Astrocyte (in vitro differentiated cells and primary cell): ENCODE measurements around the gene ZNF292. TPM values are rescaled to one million over a fixed set of nuclear protein-coding genes. Genes with fewer than 3 reads are reported as not detected.

Experiments
- DNase-seq: peaks from one replicate; pipeline ENCODE4 v3.0.0-alpha.2; 2010; ENCODE audit warnings: low read depth
- FAIRE-seq: peaks from 2 replicates; lab custom pipeline; 2011; peaks lifted over from hg19 to GRCh38; lab: Jason Lieb, UNC
- H2AFZ ChIP-seq: 2 replicates; pipeline ENCODE4 v1.6.0; 2012; ENCODE audit warnings: low read depth, low read length, inconsistent platforms
- H3K27ac ChIP-seq: 2 replicates; pipeline ENCODE4 v1.5.1; 2011; ENCODE audit warnings: low read depth, low read length, inconsistent platforms
- H3K27me3 ChIP-seq: 2 replicates; pipeline ENCODE4 v1.6.0; 2011; ENCODE audit warnings: low read length, inconsistent platforms; ENCODE audit not compliant: insufficient read depth
- H3K36me3 ChIP-seq: 2 replicates; pipeline ENCODE4 v1.5.1; 2011; ENCODE audit warnings: low read length, inconsistent platforms; ENCODE audit not compliant: insufficient read depth
- H3K4me1 ChIP-seq: 2 replicates; pipeline ENCODE4 v1.5.1; 2011; ENCODE audit warnings: low read length, inconsistent platforms; ENCODE audit not compliant: insufficient read depth
- H3K4me2 ChIP-seq: 2 replicates; pipeline ENCODE4 v1.6.0; 2012; ENCODE audit warnings: low read length, inconsistent platforms
- H3K4me3 ChIP-seq: 2 replicates; pipeline ENCODE4 v1.5.1; 2011; ENCODE audit warnings: low read depth, mild to moderate bottlenecking, low read length, inconsistent platforms; ENCODE audit not compliant: insufficient read depth
- H3K79me2 ChIP-seq: 2 replicates; pipeline ENCODE4 v1.6.0; 2012; ENCODE audit warnings: mild to moderate bottlenecking, low read length, inconsistent platforms; ENCODE audit not compliant: insufficient read depth
- H3K9ac ChIP-seq: 2 replicates; pipeline ENCODE4 v1.6.0; 2012; ENCODE audit warnings: mild to moderate bottlenecking, low read length, inconsistent platforms
- H3K9me3 ChIP-seq: 2 replicates; pipeline ENCODE4 v1.5.1; 2012; ENCODE audit warnings: low read depth, mild to moderate bottlenecking, low read length, inconsistent platforms; ENCODE audit not compliant: insufficient read depth
- H4K20me1 ChIP-seq: 2 replicates; pipeline ENCODE4 v1.6.0; 2012; ENCODE audit warnings: low read length, inconsistent platforms; ENCODE audit not compliant: insufficient read depth
- H3K27ac Mint-ChIP-seq: one replicate; pipeline ENCODE4 v1.8.0; 2021; ENCODE audit warnings: mild to moderate bottlenecking, mixed read lengths; ENCODE audit not compliant: unreplicated experiment
- H3K27me3 Mint-ChIP-seq: one replicate; pipeline ENCODE4 v1.8.0; 2021; ENCODE audit warnings: low read depth, mixed read lengths; ENCODE audit not compliant: unreplicated experiment
- H3K36me3 Mint-ChIP-seq: one replicate; pipeline ENCODE4 v1.8.0; 2021; ENCODE audit warnings: low read depth, mixed read lengths; ENCODE audit not compliant: unreplicated experiment
- H3K4me1 Mint-ChIP-seq: one replicate; pipeline ENCODE4 v1.8.0; 2021; ENCODE audit warnings: low read depth, mixed read lengths; ENCODE audit not compliant: unreplicated experiment
- H3K4me3 Mint-ChIP-seq: one replicate; pipeline ENCODE4 v1.8.0; 2021; ENCODE audit warnings: mild to moderate bottlenecking, moderate library complexity, mixed read lengths; ENCODE audit not compliant: unreplicated experiment
- H3K9me3 Mint-ChIP-seq: one replicate; pipeline ENCODE4 v1.8.0; 2021; ENCODE audit warnings: mild to moderate bottlenecking, mixed read lengths; ENCODE audit not compliant: unreplicated experiment
- EZH2 ChIP-seq: IDR thresholded peaks from 2 replicates; pipeline ENCODE4 v1.6.1; 2012; ENCODE audit warnings: mild to moderate bottlenecking, low read length, inconsistent platforms; ENCODE audit not compliant: insufficient read depth
- total RNA-seq: library from RNA; stranded (reverse); gene quantifications from 2 replicates; pipeline ENCODE4 v1.2.1, GENCODE V29; 2021
- TF ChIP-seq, protein P1 (sequence below): IDR thresholded peaks from 2 replicates; pipeline ENCODE4 v1.5.1; 2011; ENCODE audit warnings: low read depth, mild to moderate bottlenecking, inconsistent platforms, low read length, moderate library complexity; ENCODE audit not compliant: insufficient read depth

Gene ZNF292
- total RNA-seq, 1 donor from 2014 or later = 31.5 TPM

GRCh38 chr6:87225511-87225910, 70.1 kb downstream of the ZNF292 start:
- Histone ChIP-seq H3K27ac (no peak overlapping the region), H3K4me2 (no peak overlapping the region), H3K4me1 (no peaks in the 10 kb centered on the region), H4K20me1 (peaks cover 9% of the 10 kb centered on the region), H2AFZ (no peak overlapping the region), H3K9ac (no peak overlapping the region), H3K27me3 (no peaks in the 10 kb centered on the region), H3K4me3 (no peak overlapping the region), H3K36me3 (peaks cover 7% of the 10 kb centered on the region), H3K9me3 (no peaks in the 10 kb centered on the region), H3K79me2 (peaks cover 12% of the 10 kb centered on the region)
- Mint-ChIP-seq H3K4me3 (no peak overlapping the region), H3K27ac (no peak overlapping the region), H3K36me3 (peaks cover 5% of the 10 kb centered on the region), H3K27me3 (no peaks in the 10 kb centered on the region), H3K4me1 (no peaks in the 10 kb centered on the region), H3K9me3 (peaks cover 2% of the 10 kb centered on the region)
- no peak for FAIRE-seq
- no peak for DNase-seq
- no peak for TF ChIP-seq EZH2
- TF ChIP-seq, protein P1, sequence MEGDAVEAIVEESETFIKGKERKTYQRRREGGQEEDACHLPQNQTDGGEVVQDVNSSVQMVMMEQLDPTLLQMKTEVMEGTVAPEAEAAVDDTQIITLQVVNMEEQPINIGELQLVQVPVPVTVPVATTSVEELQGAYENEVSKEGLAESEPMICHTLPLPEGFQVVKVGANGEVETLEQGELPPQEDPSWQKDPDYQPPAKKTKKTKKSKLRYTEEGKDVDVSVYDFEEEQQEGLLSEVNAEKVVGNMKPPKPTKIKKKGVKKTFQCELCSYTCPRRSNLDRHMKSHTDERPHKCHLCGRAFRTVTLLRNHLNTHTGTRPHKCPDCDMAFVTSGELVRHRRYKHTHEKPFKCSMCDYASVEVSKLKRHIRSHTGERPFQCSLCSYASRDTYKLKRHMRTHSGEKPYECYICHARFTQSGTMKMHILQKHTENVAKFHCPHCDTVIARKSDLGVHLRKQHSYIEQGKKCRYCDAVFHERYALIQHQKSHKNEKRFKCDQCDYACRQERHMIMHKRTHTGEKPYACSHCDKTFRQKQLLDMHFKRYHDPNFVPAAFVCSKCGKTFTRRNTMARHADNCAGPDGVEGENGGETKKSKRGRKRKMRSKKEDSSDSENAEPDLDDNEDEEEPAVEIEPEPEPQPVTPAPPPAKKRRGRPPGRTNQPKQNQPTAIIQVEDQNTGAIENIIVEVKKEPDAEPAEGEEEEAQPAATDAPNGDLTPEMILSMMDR = no peak

GRCh38 chr6:87225937-87226336, 70.6 kb downstream of the ZNF292 start:
- no peak overlapping the region for H2AFZ ChIP-seq
- Mint-ChIP-seq H3K36me3 (peaks cover 5% of the 10 kb centered on the region), H3K4me1 (no peaks in the 10 kb centered on the region), H3K9me3 (peaks cover 2% of the 10 kb centered on the region), H3K27me3 (no peaks in the 10 kb centered on the region), H3K27ac (no peak overlapping the region), H3K4me3 (no peak overlapping the region)
- no peak overlapping the region for H3K27ac ChIP-seq
- H4K20me1 ChIP-seq = peaks cover 9% of the 10 kb centered on the region
- no peaks in the 10 kb centered on the region for H3K9me3 ChIP-seq
- FAIRE-seq (no peak), DNase-seq (no peak)
- H3K36me3 ChIP-seq = peaks cover 7% of the 10 kb centered on the region
- no peak overlapping the region for H3K4me2 ChIP-seq
- H3K9ac ChIP-seq = no peak overlapping the region
- TF ChIP-seq, protein P1 = no peak
- no peak for TF ChIP-seq EZH2
- no peak overlapping the region for H3K4me3 ChIP-seq
- no peaks in the 10 kb centered on the region for H3K27me3 ChIP-seq
- peaks cover 12% of the 10 kb centered on the region for H3K79me2 ChIP-seq
- H3K4me1 ChIP-seq = no peaks in the 10 kb centered on the region

GRCh38 chr6:87230801-87231200, 75.4 kb downstream of the ZNF292 start:
- no peak overlapping the region for H3K9ac ChIP-seq
- no peaks in the 10 kb centered on the region for H3K27me3 ChIP-seq
- no peak for FAIRE-seq
- H3K4me1 ChIP-seq = no peaks in the 10 kb centered on the region
- peaks cover 12% of the 10 kb centered on the region for H4K20me1 ChIP-seq
- H3K27me3 Mint-ChIP-seq = no peaks in the 10 kb centered on the region
- H3K9me3 ChIP-seq = no peaks in the 10 kb centered on the region
- peaks cover 2% of the 10 kb centered on the region for H3K9me3 Mint-ChIP-seq
- no peaks in the 10 kb centered on the region for H3K4me1 Mint-ChIP-seq
- no peak overlapping the region for H3K4me3 Mint-ChIP-seq
- H3K4me2 ChIP-seq = no peak overlapping the region
- H3K27ac ChIP-seq = no peak overlapping the region
- no peak overlapping the region for H3K27ac Mint-ChIP-seq
- no peak overlapping the region for H3K4me3 ChIP-seq
- DNase-seq = no peak
- TF ChIP-seq, protein P1 = no peak
- no peak for TF ChIP-seq EZH2
- H3K36me3 ChIP-seq = peaks cover 2% of the 10 kb centered on the region
- peaks cover 12% of the 10 kb centered on the region for H3K79me2 ChIP-seq
- H3K36me3 Mint-ChIP-seq = peaks cover 3% of the 10 kb centered on the region
- no peak overlapping the region for H2AFZ ChIP-seq
